OCI-LY3 (cell line): ENCODE measurements around the gene ERC1.

Experiments
- CTCF ChIP-seq: fragments of 200-600, 300-600 bp; sonication (generic); IDR thresholded peaks from 2 replicates; pipeline ENCODE4 v1.5.1; 2014; ENCODE audit warnings: antibody characterized with exemption, low read length, low read depth
- EZH2phosphoT487 ChIP-seq: fragments of 200-600 bp; shearing (Covaris generic); IDR thresholded peaks from 2 replicates; pipeline ENCODE4 v1.6.1; 2018; ENCODE audit warnings: antibody characterized with exemption, mixed run types, low read depth

GRCh38 chr12:1504895-1505311 is 513.9 kb downstream of the ERC1 start:
- TF ChIP-seq CTCF, result no peak
- TF ChIP-seq EZH2phosphoT487, result no peak
